ENCODE data around the gene OOSP4B.

DNA sequence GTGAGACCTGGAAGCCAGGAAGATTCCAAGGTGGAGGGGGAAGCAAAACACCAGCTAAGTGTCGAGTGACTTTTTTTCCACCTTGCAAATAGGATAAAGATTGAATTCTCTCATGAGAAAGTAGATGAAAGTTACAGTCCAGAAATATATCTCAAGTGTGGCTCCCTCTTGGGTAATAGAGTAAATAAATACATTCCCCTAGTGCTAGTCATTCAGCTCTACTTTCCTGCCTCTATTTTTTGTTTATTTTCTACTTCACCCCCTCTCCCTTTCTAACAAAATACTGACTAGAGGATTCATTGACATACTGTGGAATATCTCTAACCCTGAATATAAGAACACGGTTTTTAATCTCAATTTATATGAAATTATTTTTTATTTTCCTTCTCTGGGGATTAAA lies 19.2 kb upstream of the OOSP4B start:
- TF ChIP-seq, protein P1, sequence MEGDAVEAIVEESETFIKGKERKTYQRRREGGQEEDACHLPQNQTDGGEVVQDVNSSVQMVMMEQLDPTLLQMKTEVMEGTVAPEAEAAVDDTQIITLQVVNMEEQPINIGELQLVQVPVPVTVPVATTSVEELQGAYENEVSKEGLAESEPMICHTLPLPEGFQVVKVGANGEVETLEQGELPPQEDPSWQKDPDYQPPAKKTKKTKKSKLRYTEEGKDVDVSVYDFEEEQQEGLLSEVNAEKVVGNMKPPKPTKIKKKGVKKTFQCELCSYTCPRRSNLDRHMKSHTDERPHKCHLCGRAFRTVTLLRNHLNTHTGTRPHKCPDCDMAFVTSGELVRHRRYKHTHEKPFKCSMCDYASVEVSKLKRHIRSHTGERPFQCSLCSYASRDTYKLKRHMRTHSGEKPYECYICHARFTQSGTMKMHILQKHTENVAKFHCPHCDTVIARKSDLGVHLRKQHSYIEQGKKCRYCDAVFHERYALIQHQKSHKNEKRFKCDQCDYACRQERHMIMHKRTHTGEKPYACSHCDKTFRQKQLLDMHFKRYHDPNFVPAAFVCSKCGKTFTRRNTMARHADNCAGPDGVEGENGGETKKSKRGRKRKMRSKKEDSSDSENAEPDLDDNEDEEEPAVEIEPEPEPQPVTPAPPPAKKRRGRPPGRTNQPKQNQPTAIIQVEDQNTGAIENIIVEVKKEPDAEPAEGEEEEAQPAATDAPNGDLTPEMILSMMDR (IDR thresholded peaks at IDR 0.05), result no peak
- TF ChIP-seq POLR2A (IDR thresholded peaks at IDR 0.05) (no peak), EP300 (IDR thresholded peaks at IDR 0.05) (no peak)
